Gastrocnemius medialis (tissue), 4 donors: Measurements from ENCODE around the gene ADRA2C. TPM values are rescaled to one million over a fixed set of nuclear protein-coding genes. Genes with fewer than 3 reads are reported as not detected.

Source experiments
- ATAC-seq, 2 donors: fragments of 150-250 bp; one replicate each; pipeline ENCODE4 v1.9.1; 2016
- DNase-seq, 2 donors: peaks; one replicate each; pipeline ENCODE4 v3.0.0-alpha.2; 2019
- H3K27ac ChIP-seq, 4 donors: fragments of 200-600 bp; sonication (generic); 1 replicate in 1 of 4; 2 replicates in 3 of 4; pipeline ENCODE4 v1.5.1; 2016 to 2018; ENCODE audit warnings: mild to moderate bottlenecking in 2 of 4, moderate library complexity in 1 of 4
- H3K27me3 ChIP-seq, 3 donors: fragments of 200-600 bp; sonication (generic) in 2 of 3; 1 replicate in 1 of 3; 2 replicates in 2 of 3; pipeline versions ENCODE4 v1.5.1 to v1.6.0; 2016 to 2019; ENCODE audit warnings: mild to moderate bottlenecking in 1 of 3, moderate library complexity in 1 of 3
- H3K36me3 ChIP-seq, 2 donors: fragments of 200-600 bp; sonication (generic) in 1 of 2; one replicate each; pipeline ENCODE4 v1.5.1; 2017 to 2018
- H3K4me1 ChIP-seq, 2 donors: fragments of 200-600 bp; sonication (generic) in 1 of 2; one replicate each; pipeline ENCODE4 v1.5.1; 2016 to 2017; ENCODE audit warnings: mild to moderate bottlenecking in 2 of 2
- H3K4me3 ChIP-seq, 4 donors: fragments of 200-600 bp; sonication (generic) in 3 of 4; 1 replicate in 1 of 4; 2 replicates in 3 of 4; pipeline ENCODE4 v1.5.1; 2016 to 2019; ENCODE audit warnings: mild to moderate bottlenecking in 2 of 4
- H3K9me3 ChIP-seq, 3 donors: fragments of 200-600 bp; sonication (generic) in 2 of 3; 1 replicate in 1 of 3; 2 replicates in 2 of 3; pipeline ENCODE4 v1.5.1; 2016 to 2019
- CTCF ChIP-seq, 5 experiments: fragments of 450-650 bp in 3 of 5; fragments of 200-600 bp in 2 of 5; sonication (generic) in 2 of 5; IDR thresholded peaks in 4 of 5; conservative IDR thresholded peaks in 1 of 5; 1 replicate in 4 of 5; 2 replicates in 1 of 5; pipeline ENCODE4 v1.5.1; 2016 to 2019; ENCODE audit warnings: antibody characterized with exemption in 5 of 5, mild to moderate bottlenecking in 3 of 5, moderate library complexity in 3 of 5
- POLR2A ChIP-seq, 2 donors: fragments of 450-650 bp; IDR thresholded peaks; one replicate each; pipeline ENCODE4 v1.6.1; 2017; ENCODE audit warnings: antibody characterized with exemption in 2 of 2, mild to moderate bottlenecking in 2 of 2, moderate library complexity in 2 of 2
- in situ Hi-C, 4 donors: fragments of 200-750 bp; cut with MboI; loops; one replicate each; pipeline versions ENCODE4 v1.15.0 to v1.8.0; 2017; ENCODE audit warnings: low sequenced_read_pairs in 4 of 4
- intact Hi-C: fragments of 100-400 bp; cut with DNase I; formaldehyde crosslinking; loops from one replicate; pipeline ENCODE4 v1.15.1; 2023; ENCODE audit warnings: low total_unique reads
- total RNA-seq, 4 donors: library from RNA; depleted of rRNA; stranded (reverse); fragments of >200 nt; gene quantifications; one replicate each; pipeline versions ENCODE4 v1.1.0 to v1.2.3, GENCODE V29; 2016

Gene ADRA2C
- total RNA-seq, 4 donors from 2014 or later = 2.5 to 7.9 (median 4.8) TPM

- DNase-seq (no peak), ATAC-seq (no peak)
- H3K4me1 ChIP-seq = no peaks in the 10 kb centered on the region
- in situ Hi-C loops (no loop called here), intact Hi-C loops (no loop called here)
- no peak overlapping the region for H3K4me3 ChIP-seq
- H3K9me3 ChIP-seq = peaks cover 0 to 4% (median 0%) of the 10 kb centered on the region in 3 donors
- no peaks in the 10 kb centered on the region for H3K36me3 ChIP-seq
- H3K27me3 ChIP-seq = peaks cover 50 to 58% (median 51%) of the 10 kb centered on the region in 3 donors
- no peak overlapping the region for H3K27ac ChIP-seq
- TF ChIP-seq CTCF (IDR thresholded peaks at IDR 0.05 in 4 of 5, conservative IDR thresholded peaks at IDR 0.05 in 1 of 5) (no peak), POLR2A (IDR thresholded peaks at IDR 0.05) (no peak)
Measured at GRCh38 chr4:3722446-3723231, 43.5 kb upstream of the ADRA2C start.

- ATAC-seq (no peak), DNase-seq (no peak)
- Histone ChIP-seq H3K27ac (no peak overlapping the region), H3K4me1 (no peaks in the 10 kb centered on the region), H3K36me3 (no peaks in the 10 kb centered on the region), H3K27me3 (peaks cover 51 to 64% (median 55%) of the 10 kb centered on the region in 3 donors), H3K9me3 (peaks cover 0 to 2% (median 0%) of the 10 kb centered on the region in 3 donors), H3K4me3 (no peak overlapping the region)
- in situ Hi-C loops (no loop called here), intact Hi-C loops (no loop called here)
- TF ChIP-seq POLR2A (IDR thresholded peaks at IDR 0.05) (no peak), CTCF (IDR thresholded peaks at IDR 0.05 in 4 of 5, conservative IDR thresholded peaks at IDR 0.05 in 1 of 5) (no peak)
Measured at GRCh38 chr4:3723232-3723642, 42.9 kb upstream of the ADRA2C start.

- intact Hi-C loops = no loop called here
- no peak for DNase-seq
- in situ Hi-C loops = no loop called here
Measured at GRCh38 chr4:3724319-3725231, 41.6 kb upstream of the ADRA2C start.

More at GRCh38 chr4:3724319-3725231, 41.6 kb upstream of the ADRA2C start:
- Histone ChIP-seq H3K36me3 (no peaks in the 10 kb centered on the region), H3K27ac (no peak overlapping the region), H3K4me1 (no peaks in the 10 kb centered on the region), H3K27me3 (peaks cover 49 to 63% (median 63%) of the 10 kb centered on the region in 3 donors), H3K9me3 (no peaks in the 10 kb centered on the region), H3K4me3 (no peak overlapping the region)
- TF ChIP-seq CTCF (IDR thresholded peaks at IDR 0.05 in 4 of 5, conservative IDR thresholded peaks at IDR 0.05 in 1 of 5) (no peak), POLR2A (IDR thresholded peaks at IDR 0.05) (no peak)
- no peak for ATAC-seq
